DND-41 (cell line): ENCODE results near the gene C2CD2L.
"Not testable (repeated sequence)": the region's sequence is repeated elsewhere in the genome, so short reads cannot be mapped to it uniquely, and the experiment has no call there.

Experiments
- ATAC-seq: fragments of 200-7000 bp; cut with Tn5 transposase; 3 replicates; pipeline ENCODE4 v1.9.1; 2021; ENCODE audit warnings: low read depth; ENCODE audit not compliant: insufficient read depth
- DNase-seq: peaks from one replicate; pipeline ENCODE4 v3.0.0-alpha.2; 2020
- H2AFZ ChIP-seq: 2 replicates; pipeline ENCODE4 v1.6.0; 2012; ENCODE audit warnings: low read depth, low read length
- H3K27ac ChIP-seq: 2 replicates; pipeline ENCODE4 v1.5.1; 2012; ENCODE audit warnings: low read length, inconsistent platforms
- H3K27me3 ChIP-seq: fragments of 200-600 bp; sonication (generic); 2 replicates; pipeline ENCODE4 v1.6.0; 2012; ENCODE audit warnings: low read length, mild to moderate bottlenecking, inconsistent platforms; ENCODE audit not compliant: insufficient read depth, poor library complexity
- H3K36me3 ChIP-seq: 2 replicates; pipeline ENCODE4 v1.5.1; 2012; ENCODE audit warnings: low read length, inconsistent platforms; ENCODE audit not compliant: insufficient read depth
- H3K4me1 ChIP-seq: 2 replicates; pipeline ENCODE4 v1.5.1; 2012; ENCODE audit warnings: mild to moderate bottlenecking, low read length; ENCODE audit not compliant: insufficient read depth
- H3K4me2 ChIP-seq: 2 replicates; pipeline ENCODE4 v1.6.0; 2012; ENCODE audit warnings: mild to moderate bottlenecking, moderate library complexity, low read length, inconsistent platforms; ENCODE audit not compliant: insufficient read depth
- H3K4me3 ChIP-seq, 2 experiments: fragments of 200-600 bp in 1 of 2; shearing (Covaris generic) in 1 of 2; 2 replicates each; pipeline ENCODE4 v1.5.1; 2012 to 2016; ENCODE audit warnings: inconsistent platforms in 2 of 2, low read length in 2 of 2, mild to moderate bottlenecking in 2 of 2, low read depth in 1 of 2, moderate library complexity in 1 of 2
- H3K79me2 ChIP-seq: 2 replicates; pipeline ENCODE4 v1.6.0; 2012; ENCODE audit warnings: low read length, inconsistent platforms; ENCODE audit not compliant: insufficient read depth
- H3K9ac ChIP-seq: 2 replicates; pipeline ENCODE4 v1.6.0; 2012; ENCODE audit warnings: low read depth, mild to moderate bottlenecking, inconsistent platforms, low read length, moderate library complexity
- H3K9me3 ChIP-seq: 2 replicates; pipeline ENCODE4 v1.5.1; 2012; ENCODE audit warnings: low read length, moderate library complexity, mild to moderate bottlenecking, inconsistent platforms; ENCODE audit not compliant: insufficient read depth, severe bottlenecking
- H4K20me1 ChIP-seq: 2 replicates; pipeline ENCODE4 v1.6.0; 2012; ENCODE audit warnings: low read length; ENCODE audit not compliant: insufficient read depth
- EZH2 ChIP-seq: IDR thresholded peaks from 3 replicates; pipeline ENCODE4 v1.6.1; 2012; ENCODE audit warnings: borderline replicate concordance, low read depth, mild to moderate bottlenecking, moderate library complexity, low read length, inconsistent platforms; ENCODE audit not compliant: severe bottlenecking
- TF ChIP-seq, protein P1 (sequence below): IDR thresholded peaks from 2 replicates; pipeline ENCODE4 v1.5.1; 2012; ENCODE audit warnings: borderline replicate concordance, low read length, moderate library complexity, mild to moderate bottlenecking; ENCODE audit not compliant: poor library complexity, severe bottlenecking; ENCODE audit errors: extremely low read depth

C2CD2L gene

DNA sequence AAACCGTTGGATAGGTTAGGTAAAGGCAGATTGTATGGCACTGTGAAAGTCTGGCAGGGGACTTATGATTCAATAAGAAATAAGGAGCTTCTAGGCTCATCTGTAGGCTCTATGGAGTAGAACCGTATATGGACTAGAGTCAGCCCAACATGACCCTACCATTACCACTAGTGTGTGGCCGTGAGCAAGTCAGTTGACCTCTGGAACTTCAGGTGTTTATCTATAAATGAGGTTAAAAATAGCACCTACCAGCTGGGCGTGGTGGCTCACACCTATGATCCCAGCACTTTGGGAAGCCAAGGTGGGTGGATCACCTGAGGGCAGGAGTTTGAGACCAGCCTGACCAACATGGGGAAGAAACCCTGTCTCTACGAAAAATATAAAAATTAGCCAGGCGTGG lies 18.7 kb downstream of the C2CD2L start:
- no peaks in the 10 kb centered on the region for H3K27me3 ChIP-seq
- no peak overlapping the region for H3K4me3 ChIP-seq
- peaks cover 16% of the 10 kb centered on the region for H3K4me1 ChIP-seq
- TF ChIP-seq, protein P1, sequence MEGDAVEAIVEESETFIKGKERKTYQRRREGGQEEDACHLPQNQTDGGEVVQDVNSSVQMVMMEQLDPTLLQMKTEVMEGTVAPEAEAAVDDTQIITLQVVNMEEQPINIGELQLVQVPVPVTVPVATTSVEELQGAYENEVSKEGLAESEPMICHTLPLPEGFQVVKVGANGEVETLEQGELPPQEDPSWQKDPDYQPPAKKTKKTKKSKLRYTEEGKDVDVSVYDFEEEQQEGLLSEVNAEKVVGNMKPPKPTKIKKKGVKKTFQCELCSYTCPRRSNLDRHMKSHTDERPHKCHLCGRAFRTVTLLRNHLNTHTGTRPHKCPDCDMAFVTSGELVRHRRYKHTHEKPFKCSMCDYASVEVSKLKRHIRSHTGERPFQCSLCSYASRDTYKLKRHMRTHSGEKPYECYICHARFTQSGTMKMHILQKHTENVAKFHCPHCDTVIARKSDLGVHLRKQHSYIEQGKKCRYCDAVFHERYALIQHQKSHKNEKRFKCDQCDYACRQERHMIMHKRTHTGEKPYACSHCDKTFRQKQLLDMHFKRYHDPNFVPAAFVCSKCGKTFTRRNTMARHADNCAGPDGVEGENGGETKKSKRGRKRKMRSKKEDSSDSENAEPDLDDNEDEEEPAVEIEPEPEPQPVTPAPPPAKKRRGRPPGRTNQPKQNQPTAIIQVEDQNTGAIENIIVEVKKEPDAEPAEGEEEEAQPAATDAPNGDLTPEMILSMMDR: no peak
- H3K9me3 ChIP-seq: no peaks in the 10 kb centered on the region
- ATAC-seq: no peak
- peaks cover 7% of the 10 kb centered on the region; the same call in 1 of the 2 replicates for H4K20me1 ChIP-seq
- H3K27ac ChIP-seq: no peak overlapping the region
- H3K79me2 ChIP-seq: peaks cover 28% of the 10 kb centered on the region
- no peak overlapping the region for H3K4me2 ChIP-seq
- no peak overlapping the region for H2AFZ ChIP-seq
- H3K9ac ChIP-seq: no peak overlapping the region
- H3K36me3 ChIP-seq: peaks cover 30% of the 10 kb centered on the region
- no peak for DNase-seq

DNA sequence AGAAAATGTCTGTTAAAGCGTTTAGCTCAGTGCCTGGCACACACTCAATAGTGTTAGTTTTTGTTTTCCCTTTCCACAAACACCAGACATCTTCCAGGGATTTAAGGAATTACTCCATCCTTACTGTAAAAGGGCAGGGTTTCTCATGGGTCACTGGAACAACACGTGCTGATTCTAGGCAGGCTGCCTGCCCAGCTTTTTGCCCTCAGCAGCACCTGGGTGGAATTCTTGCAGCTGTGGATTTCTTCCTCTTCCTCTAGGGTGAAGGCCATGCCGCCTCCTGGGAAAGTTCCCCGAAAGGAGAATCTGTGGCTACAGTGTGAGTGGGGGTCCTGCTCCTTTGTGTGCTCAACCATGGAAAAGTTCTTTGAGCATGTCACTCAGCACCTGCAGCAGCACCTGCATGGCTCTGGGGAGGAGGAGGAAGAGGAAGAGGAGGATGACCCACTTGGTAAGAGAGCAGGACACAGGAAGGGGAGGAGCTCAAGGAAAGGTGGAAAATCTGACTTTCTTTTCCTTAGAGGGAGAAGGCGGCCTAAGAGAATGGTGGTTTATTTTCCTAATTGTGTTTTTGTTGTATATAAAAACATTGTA lies 19.6 kb downstream of the C2CD2L start:
- no peak for ATAC-seq
- no peak overlapping the region for H3K27ac ChIP-seq
- no peak overlapping the region for H3K4me2 ChIP-seq

DNA sequence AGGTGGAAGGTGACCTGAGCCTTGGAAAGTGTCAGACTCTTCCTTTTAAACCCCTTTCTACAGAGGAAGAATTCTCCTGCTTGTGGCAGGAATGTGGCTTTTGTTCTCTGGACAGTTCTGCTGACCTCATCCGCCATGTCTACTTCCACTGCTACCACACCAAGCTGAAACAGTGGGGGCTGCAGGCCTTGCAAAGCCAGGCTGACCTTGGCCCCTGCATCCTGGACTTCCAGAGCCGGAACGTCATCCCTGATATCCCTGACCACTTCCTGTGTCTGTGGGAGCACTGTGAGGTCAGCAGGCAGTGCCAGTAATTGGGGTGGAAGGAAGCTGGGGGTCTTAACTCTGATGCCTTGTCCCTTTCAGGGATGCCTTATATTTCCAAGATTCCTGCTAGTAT lies 23.5 kb downstream of the C2CD2L start:
- TF ChIP-seq EZH2: no peak
- TF ChIP-seq, protein P1: no peak
- Histone ChIP-seq H2AFZ (no peak overlapping the region), H3K4me1 (no peaks in the 10 kb centered on the region), H3K4me3 (no peak overlapping the region), H3K36me3 (peaks cover 57% of the 10 kb centered on the region), H3K4me2 (no peak overlapping the region), H3K27me3 (no peaks in the 10 kb centered on the region), H3K27ac (no peak overlapping the region), H4K20me1 (no peaks in the 10 kb centered on the region), H3K9ac (no peak overlapping the region), H3K79me2 (no peaks in the 10 kb centered on the region), H3K9me3 (no peaks in the 10 kb centered on the region)
- DNase-seq: no peak
- no peak for ATAC-seq

More for the DNA sequence above, 19.6 kb downstream of the C2CD2L start:
- peaks cover 13% of the 10 kb centered on the region for H3K4me1 ChIP-seq
- no peak for TF ChIP-seq EZH2
- TF ChIP-seq, protein P1: no peak
- H2AFZ ChIP-seq: no peak overlapping the region
- H3K79me2 ChIP-seq: peaks cover 23% of the 10 kb centered on the region
- peaks cover 7% of the 10 kb centered on the region; the same call in 1 of the 2 replicates for H4K20me1 ChIP-seq
- peaks cover 39% of the 10 kb centered on the region for H3K36me3 ChIP-seq
- H3K27me3 ChIP-seq: no peaks in the 10 kb centered on the region
- no peak overlapping the region for H3K4me3 ChIP-seq
- no peak overlapping the region for H3K9ac ChIP-seq
- DNase-seq: no peak
- H3K9me3 ChIP-seq: no peaks in the 10 kb centered on the region

DNA sequence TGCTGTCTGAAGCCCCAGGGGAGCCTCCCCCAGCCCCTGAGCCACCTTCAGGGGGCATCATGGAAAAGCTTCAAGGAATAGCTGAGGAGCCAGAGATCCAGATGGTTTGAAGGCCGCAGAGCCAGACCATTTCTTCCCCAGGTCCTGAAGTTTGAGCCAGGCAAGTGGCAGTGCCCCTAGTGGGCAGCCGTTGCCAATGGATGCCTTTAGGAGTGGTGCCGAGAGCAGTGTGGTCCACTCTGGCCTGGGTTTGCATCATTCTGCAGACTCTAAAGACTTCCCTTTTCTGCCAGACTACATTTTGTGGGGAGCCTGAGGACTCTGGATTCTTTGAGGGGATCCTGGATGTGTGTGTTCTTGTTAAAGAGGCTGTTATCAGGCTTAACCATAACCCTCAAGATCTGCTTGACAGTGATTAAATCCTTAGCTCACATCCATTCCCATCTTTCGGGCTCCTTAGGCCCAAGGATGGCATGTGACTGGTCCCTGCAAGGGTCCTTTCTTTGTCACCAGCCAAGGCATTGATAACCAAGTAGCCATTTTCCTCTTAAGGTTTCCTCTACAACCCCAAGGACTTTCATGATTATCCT lies 27.3 kb downstream of the C2CD2L start:
- Histone ChIP-seq H3K79me2 (no peaks in the 10 kb centered on the region), H4K20me1 (no peaks in the 10 kb centered on the region), H3K36me3 (peaks cover 48% of the 10 kb centered on the region), H2AFZ (no peak overlapping the region), H3K9me3 (no peaks in the 10 kb centered on the region), H3K4me2 (no peak overlapping the region), H3K4me3 (no peak overlapping the region), H3K27ac (no peak overlapping the region), H3K4me1 (no peaks in the 10 kb centered on the region), H3K9ac (no peak overlapping the region), H3K27me3 (peaks cover 5% of the 10 kb centered on the region)
- TF ChIP-seq EZH2: no peak
- TF ChIP-seq, protein P1: peak; percentile 64
- DNase-seq (no peak), ATAC-seq (peak; percentile 52; the same call in 1 of the 3 replicates)

DNA sequence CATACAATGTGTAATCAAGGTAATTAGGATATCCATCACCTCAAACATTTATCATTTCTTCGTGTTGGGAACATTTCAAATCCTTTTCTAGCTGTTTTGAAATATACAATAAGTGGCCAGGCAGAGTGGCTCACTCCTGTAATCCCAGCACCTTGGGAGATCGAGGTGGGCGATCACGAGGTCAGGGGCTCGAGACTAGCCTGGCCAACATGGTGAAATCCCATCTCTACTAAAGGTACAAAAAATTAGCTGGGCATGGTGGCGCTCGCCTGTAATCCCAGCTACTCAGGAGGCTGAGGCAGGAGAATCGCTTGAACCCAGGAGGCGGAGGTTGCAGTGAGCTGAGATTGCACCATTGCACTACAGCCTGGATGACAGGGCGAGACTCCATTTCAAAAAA lies 32.1 kb downstream of the C2CD2L start:
- H3K4me3 ChIP-seq, DNase-seq: not testable (repeated sequence)

More for the DNA sequence above, 32.1 kb downstream of the C2CD2L start:
- H3K4me2 ChIP-seq, H3K4me1 ChIP-seq, H3K36me3 ChIP-seq, H3K27ac ChIP-seq, H2AFZ ChIP-seq, H3K9me3 ChIP-seq, H3K79me2 ChIP-seq, H3K9ac ChIP-seq, H4K20me1 ChIP-seq, ATAC-seq: not testable (repeated sequence)
- H3K27me3 ChIP-seq: peaks cover 11% of the 10 kb centered on the region
